Measurements from ENCODE around the gene OSBPL8.

DNA sequence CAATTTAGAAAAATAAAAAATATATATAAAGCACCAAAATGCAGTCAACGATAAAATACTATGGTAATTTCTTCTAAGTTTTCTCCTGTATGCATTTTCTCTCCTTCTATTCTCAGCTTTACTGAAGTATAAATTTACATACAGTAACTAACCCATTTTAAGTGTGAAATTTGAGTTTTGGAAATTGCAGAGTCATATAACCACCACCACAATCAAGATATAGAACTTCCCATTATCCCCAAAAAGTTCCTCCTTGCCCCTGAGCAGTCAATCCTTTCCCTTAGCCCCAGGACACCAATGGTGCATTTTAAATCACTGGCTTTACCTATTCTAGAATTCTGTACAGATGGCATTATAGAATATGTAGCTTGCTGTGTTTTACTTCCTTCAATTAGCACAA, 180.3 kb downstream of the OSBPL8 start:
- TF ChIP-seq EZH2phosphoT487 (IDR thresholded peaks at IDR 0.05; ENCODE audit: insufficient read depth, low read depth) (no peak), EZH2 (IDR thresholded peaks at IDR 0.05; ENCODE audit: insufficient read depth, poor library complexity, severe bottlenecking) (no peak)
